SK-N-SH (cell line): ENCODE measurements around the gene MBTPS2.

ENCODE experiments used
- CTCF ChIP-seq: fragments of 200-600 bp; sonication (generic); IDR thresholded peaks from 2 replicates; pipeline ENCODE4 v1.6.1; 2017; ENCODE audit warnings: antibody characterized with exemption, mild to moderate bottlenecking, moderate library complexity
- GATA2 ChIP-seq: sonication (generic); formaldehyde crosslinking; IDR thresholded peaks from 2 replicates; pipeline ENCODE4 v1.5.0; 2020; ENCODE audit warnings: mild to moderate bottlenecking, missing genetic modification reagents
- JUND ChIP-seq: IDR thresholded peaks from 2 replicates; pipeline ENCODE4 v1.4.0; 2012
- SIN3A ChIP-seq: IDR thresholded peaks from 2 replicates; pipeline ENCODE4 v1.6.1; 2012; ENCODE audit warnings: low read depth, mild to moderate bottlenecking, low read length, moderate library complexity, borderline replicate concordance
- TF ChIP-seq, protein P1 (sequence below): IDR thresholded peaks from 2 replicates; pipeline ENCODE4 v1.4.0; 2012; ENCODE audit warnings: low read depth, borderline replicate concordance
- TF ChIP-seq, protein P2 (sequence below): IDR thresholded peaks from 2 replicates; pipeline ENCODE4 v1.4.0; 2012; ENCODE audit warnings: low read depth, borderline replicate concordance

- TF ChIP-seq GATA2 (no peak), SIN3A (no peak), JUND (no peak), CTCF (no peak)
- TF ChIP-seq, protein P1, sequence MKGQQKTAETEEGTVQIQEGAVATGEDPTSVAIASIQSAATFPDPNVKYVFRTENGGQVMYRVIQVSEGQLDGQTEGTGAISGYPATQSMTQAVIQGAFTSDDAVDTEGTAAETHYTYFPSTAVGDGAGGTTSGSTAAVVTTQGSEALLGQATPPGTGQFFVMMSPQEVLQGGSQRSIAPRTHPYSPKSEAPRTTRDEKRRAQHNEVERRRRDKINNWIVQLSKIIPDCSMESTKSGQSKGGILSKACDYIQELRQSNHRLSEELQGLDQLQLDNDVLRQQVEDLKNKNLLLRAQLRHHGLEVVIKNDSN, result no peak
- TF ChIP-seq, protein P2, sequence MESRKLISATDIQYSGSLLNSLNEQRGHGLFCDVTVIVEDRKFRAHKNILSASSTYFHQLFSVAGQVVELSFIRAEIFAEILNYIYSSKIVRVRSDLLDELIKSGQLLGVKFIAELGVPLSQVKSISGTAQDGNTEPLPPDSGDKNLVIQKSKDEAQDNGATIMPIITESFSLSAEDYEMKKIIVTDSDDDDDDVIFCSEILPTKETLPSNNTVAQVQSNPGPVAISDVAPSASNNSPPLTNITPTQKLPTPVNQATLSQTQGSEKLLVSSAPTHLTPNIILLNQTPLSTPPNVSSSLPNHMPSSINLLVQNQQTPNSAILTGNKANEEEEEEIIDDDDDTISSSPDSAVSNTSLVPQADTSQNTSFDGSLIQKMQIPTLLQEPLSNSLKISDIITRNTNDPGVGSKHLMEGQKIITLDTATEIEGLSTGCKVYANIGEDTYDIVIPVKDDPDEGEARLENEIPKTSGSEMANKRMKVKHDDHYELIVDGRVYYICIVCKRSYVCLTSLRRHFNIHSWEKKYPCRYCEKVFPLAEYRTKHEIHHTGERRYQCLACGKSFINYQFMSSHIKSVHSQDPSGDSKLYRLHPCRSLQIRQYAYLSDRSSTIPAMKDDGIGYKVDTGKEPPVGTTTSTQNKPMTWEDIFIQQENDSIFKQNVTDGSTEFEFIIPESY, result no peak
These were observed 39.6 kb upstream of the MBTPS2 start for GRCh38 chrX:21799767-21800166.
